ENCODE measurements around the gene KLHL3. TPM values are rescaled to one million over a fixed set of nuclear protein-coding genes. Genes with fewer than 3 reads are reported as not detected.
A peak's percentile ranks its signal among the peaks of the same experiment; 100 is the strongest.

Gene KLHL3
- total and polyA plus RNA-seq, 4 donors: 0.91 to 8.8 (median 3.7) TPM

DNA sequence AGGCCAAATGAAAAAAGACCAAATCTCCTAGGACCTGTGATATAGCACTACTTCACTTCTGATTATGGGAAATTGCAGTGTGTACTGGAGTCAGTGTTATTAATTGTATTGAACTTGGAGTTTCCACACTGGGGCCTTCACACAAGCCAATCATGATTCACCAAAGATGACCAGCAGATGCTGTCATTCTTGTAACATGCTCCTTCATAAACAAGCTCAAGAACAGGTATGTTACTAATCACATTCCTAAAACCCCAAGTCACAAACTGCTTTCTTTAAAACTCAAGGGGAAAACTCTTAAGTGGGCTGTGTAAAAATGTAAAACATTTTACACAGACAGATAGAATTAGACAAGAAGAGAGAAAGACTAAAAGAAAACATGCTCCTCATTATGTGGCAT, 5.6 kb downstream of the KLHL3 start:
- Histone ChIP-seq H3K27ac (ENCODE audit: low read depth in 1 of 2, low read length in 2 of 2) (peak overlapping the region in 1 of 2 donors; percentile 8), H3K4me1 (ENCODE audit: control insufficient read depth in 4 of 4, insufficient read depth in 4 of 4, low read length in 3 of 4) (peaks cover 2 to 52% (median 38%) of the 10 kb centered on the region in 4 donors), H3K9me3 (ENCODE audit: control insufficient read depth in 4 of 4, low read length in 3 of 4) (no peaks in the 10 kb centered on the region), H3K27me3 (ENCODE audit: control insufficient read depth in 4 of 4, insufficient read depth in 4 of 4, low read length in 3 of 4) (no peaks in the 10 kb centered on the region), H3K9ac (ENCODE audit: low read depth in 1 of 2, low read length in 2 of 2) (no peak overlapping the region), H3K4me3 (ENCODE audit: low read depth in 1 of 3, low read length in 3 of 3) (no peak overlapping the region), H3K36me3 (ENCODE audit: control insufficient read depth in 4 of 4, insufficient read depth in 3 of 4, low read depth in 1 of 4, low read length in 3 of 4) (no peaks in the 10 kb centered on the region)
- TF ChIP-seq CTCF (IDR thresholded peaks at IDR 0.05; ENCODE audit: low read depth, low read length, missing input control) (no peak), YY1 (IDR thresholded peaks at IDR 0.05) (no peak), HNF4G (IDR thresholded peaks at IDR 0.05) (no peak), SP1 (IDR thresholded peaks at IDR 0.05) (no peak), EGR1 (IDR thresholded peaks at IDR 0.05; ENCODE audit: low read depth in 2 of 2) (no peak), JUND (IDR thresholded peaks at IDR 0.05) (no peak), TAF1 (conservative IDR thresholded peaks at IDR 0.05) (no peak)
- TF ChIP-seq, protein P1, sequence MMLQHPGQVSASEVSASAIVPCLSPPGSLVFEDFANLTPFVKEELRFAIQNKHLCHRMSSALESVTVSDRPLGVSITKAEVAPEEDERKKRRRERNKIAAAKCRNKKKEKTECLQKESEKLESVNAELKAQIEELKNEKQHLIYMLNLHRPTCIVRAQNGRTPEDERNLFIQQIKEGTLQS (IDR thresholded peaks at IDR 0.05): no peak
- TF ChIP-seq, protein P2, sequence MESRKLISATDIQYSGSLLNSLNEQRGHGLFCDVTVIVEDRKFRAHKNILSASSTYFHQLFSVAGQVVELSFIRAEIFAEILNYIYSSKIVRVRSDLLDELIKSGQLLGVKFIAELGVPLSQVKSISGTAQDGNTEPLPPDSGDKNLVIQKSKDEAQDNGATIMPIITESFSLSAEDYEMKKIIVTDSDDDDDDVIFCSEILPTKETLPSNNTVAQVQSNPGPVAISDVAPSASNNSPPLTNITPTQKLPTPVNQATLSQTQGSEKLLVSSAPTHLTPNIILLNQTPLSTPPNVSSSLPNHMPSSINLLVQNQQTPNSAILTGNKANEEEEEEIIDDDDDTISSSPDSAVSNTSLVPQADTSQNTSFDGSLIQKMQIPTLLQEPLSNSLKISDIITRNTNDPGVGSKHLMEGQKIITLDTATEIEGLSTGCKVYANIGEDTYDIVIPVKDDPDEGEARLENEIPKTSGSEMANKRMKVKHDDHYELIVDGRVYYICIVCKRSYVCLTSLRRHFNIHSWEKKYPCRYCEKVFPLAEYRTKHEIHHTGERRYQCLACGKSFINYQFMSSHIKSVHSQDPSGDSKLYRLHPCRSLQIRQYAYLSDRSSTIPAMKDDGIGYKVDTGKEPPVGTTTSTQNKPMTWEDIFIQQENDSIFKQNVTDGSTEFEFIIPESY (IDR thresholded peaks at IDR 0.05): no peak
- TF ChIP-seq, protein P3, sequence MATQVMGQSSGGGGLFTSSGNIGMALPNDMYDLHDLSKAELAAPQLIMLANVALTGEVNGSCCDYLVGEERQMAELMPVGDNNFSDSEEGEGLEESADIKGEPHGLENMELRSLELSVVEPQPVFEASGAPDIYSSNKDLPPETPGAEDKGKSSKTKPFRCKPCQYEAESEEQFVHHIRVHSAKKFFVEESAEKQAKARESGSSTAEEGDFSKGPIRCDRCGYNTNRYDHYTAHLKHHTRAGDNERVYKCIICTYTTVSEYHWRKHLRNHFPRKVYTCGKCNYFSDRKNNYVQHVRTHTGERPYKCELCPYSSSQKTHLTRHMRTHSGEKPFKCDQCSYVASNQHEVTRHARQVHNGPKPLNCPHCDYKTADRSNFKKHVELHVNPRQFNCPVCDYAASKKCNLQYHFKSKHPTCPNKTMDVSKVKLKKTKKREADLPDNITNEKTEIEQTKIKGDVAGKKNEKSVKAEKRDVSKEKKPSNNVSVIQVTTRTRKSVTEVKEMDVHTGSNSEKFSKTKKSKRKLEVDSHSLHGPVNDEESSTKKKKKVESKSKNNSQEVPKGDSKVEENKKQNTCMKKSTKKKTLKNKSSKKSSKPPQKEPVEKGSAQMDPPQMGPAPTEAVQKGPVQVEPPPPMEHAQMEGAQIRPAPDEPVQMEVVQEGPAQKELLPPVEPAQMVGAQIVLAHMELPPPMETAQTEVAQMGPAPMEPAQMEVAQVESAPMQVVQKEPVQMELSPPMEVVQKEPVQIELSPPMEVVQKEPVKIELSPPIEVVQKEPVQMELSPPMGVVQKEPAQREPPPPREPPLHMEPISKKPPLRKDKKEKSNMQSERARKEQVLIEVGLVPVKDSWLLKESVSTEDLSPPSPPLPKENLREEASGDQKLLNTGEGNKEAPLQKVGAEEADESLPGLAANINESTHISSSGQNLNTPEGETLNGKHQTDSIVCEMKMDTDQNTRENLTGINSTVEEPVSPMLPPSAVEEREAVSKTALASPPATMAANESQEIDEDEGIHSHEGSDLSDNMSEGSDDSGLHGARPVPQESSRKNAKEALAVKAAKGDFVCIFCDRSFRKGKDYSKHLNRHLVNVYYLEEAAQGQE (IDR thresholded peaks at IDR 0.05): no peak
- no peak for DNase-seq (ENCODE audit: low spot score)

DNA sequence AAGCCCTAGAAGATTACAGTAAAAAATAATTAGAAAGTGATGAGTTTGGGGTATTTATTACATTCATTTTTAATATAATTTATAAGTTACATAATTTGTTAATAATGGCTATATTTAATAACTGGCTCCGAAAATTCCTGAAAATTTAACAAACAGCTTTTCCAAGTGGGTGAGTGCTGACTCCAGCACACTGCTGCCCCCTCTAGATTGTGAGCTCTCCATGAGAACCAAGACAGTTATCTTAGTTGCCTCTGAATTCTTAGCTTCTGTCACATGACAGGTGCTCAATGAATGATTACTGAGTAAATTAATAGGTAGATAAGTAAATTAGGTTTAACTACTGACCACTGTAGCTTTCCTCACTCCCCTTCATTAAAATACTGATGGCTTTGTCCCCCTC, 7.8 kb downstream of the KLHL3 start:
- 93% methylated on average over 1 of the region's 1 CpG for WGBS
- DNase-seq (ENCODE audit: low spot score): no peak
- H3K27me3 ChIP-seq (ENCODE audit: control insufficient read depth in 4 of 4, insufficient read depth in 4 of 4, low read length in 3 of 4): no peaks in the 10 kb centered on the region
- no peak overlapping the region for H3K27ac ChIP-seq (ENCODE audit: low read depth in 1 of 2, low read length in 2 of 2)
- H3K9me3 ChIP-seq (ENCODE audit: control insufficient read depth in 4 of 4, low read length in 3 of 4): no peaks in the 10 kb centered on the region
- no peaks in the 10 kb centered on the region for H3K36me3 ChIP-seq (ENCODE audit: control insufficient read depth in 4 of 4, insufficient read depth in 3 of 4, low read depth in 1 of 4, low read length in 3 of 4)
- no peak overlapping the region for H3K4me3 ChIP-seq (ENCODE audit: low read depth in 1 of 3, low read length in 3 of 3)
- H3K9ac ChIP-seq (ENCODE audit: low read depth in 1 of 2, low read length in 2 of 2): no peak overlapping the region
- H3K4me1 ChIP-seq (ENCODE audit: control insufficient read depth in 4 of 4, insufficient read depth in 4 of 4, low read length in 3 of 4): peaks cover 2 to 38% (median 22%) of the 10 kb centered on the region in 4 donors
- no peak for TF ChIP-seq RAD21 (IDR thresholded peaks at IDR 0.05)
- TF ChIP-seq, protein P2 (IDR thresholded peaks at IDR 0.05): no peak
- no peak for TF ChIP-seq SP1 (IDR thresholded peaks at IDR 0.05)
- TF ChIP-seq EGR1 (IDR thresholded peaks at IDR 0.05; ENCODE audit: low read depth in 2 of 2): no peak
- no peak for TF ChIP-seq NR2F2 (IDR thresholded peaks at IDR 0.05)
- TF ChIP-seq FOXA1 (IDR thresholded peaks at IDR 0.05): no peak
- no peak for TF ChIP-seq JUND (IDR thresholded peaks at IDR 0.05)
- TF ChIP-seq, protein P3 (IDR thresholded peaks at IDR 0.05): no peak
- TF ChIP-seq, protein P1 (IDR thresholded peaks at IDR 0.05): no peak
- TF ChIP-seq RXRA (IDR thresholded peaks at IDR 0.05): no peak
- no peak for TF ChIP-seq HNF4A (conservative IDR thresholded peaks at IDR 0.05)
- no peak for TF ChIP-seq YY1 (IDR thresholded peaks at IDR 0.05)
- TF ChIP-seq TAF1 (conservative IDR thresholded peaks at IDR 0.05): no peak

Measured in liver (tissue), 9 donors.